Measurements from ENCODE around the gene CCDC77.
"Not testable (repeated sequence)": the region's sequence is repeated elsewhere in the genome, so short reads cannot be mapped to it uniquely, and the experiment has no call there.

Gene CCDC77

DNA sequence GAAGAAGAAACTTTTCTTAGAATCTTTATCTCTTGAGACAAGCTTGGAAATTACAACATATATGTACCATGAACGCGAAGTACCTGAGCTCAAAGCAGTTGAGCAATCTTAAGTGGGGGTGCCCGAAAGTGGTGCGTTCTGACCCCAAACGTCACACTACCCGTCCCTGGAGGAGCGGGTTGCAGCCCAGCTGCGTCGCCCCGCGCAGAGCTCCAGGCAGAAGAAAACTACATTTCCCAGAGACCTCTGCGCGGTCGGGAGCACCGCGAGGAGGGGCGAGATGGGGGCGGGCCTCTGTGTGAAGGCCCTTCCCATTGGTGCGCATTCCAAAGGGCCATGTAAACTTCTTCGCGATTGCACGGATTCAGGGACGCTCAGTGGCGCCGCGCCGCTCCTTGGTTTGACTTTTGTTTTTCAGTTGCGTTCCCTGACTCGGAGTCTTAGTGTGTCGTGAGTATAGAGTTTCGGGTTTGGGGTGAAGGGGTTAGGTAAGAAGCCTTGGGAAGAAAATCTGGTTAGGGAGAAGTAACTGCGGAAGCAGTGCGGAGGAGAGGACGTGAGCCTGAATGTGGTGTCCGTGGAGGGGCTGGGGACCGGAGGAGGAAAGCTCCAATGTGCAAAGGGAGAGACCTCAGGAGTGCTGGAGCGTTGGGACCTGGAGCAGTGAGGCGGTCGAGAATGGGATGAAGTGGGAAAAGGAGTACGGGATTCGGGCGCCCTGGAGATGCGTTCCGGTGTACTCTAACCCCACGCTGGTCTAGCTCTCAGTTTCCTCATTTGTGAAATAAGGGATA, at the start of gene CCDC77:
TSS of gene CCDC77 (plus strand) at position 410 of the 794 bp plus-strand sequence. CDS start 7,740 bp downstream, outside the sequence.
- DNase-seq, result peak; percentile 89

- DNase-seq, result no peak
Measured at GRCh38 chr12:356276-356988, 45.0 kb upstream of the CCDC77 start.

DNA sequence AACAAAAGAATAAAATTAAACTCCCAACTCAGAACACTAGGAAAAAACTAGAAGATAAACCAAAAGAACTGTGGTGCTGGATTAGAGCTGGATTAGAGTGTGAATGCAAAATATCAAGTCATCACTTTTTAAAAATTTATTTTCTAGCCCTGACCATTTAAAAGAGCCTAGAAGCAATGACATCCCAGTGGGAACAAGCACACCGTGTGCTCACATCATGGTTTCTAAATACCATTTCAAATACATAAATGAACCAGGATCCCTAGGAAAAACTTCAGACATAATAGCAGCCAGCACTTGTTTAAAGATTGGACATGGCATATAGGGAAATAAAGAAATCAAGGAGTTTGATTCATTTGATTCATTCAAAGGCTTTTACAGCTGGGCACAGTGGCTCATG, 42.4 kb upstream of the CCDC77 start:
- no peak for DNase-seq

- DNase-seq, result no peak
Measured at GRCh38 chr12:366820-367219, 34.6 kb upstream of the CCDC77 start.

DNA sequence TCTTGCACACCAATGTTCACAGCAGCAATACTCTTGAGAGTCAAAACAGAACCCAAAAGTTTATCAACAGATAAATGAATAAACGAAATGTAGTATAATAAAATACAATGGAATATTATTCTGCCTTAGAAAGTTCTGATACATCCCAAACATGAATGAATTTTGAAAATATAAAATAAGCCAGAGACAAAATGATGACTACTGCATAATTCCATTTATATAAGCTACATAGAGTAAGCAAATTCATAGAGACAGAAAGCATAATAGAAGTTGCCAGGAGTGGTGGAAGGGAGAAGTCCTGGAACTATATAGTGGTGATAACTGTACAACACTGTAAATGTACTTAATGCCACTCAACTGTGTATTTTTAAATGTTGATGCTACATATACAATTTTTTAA, 33.5 kb upstream of the CCDC77 start:
- no peak for DNase-seq

DNA sequence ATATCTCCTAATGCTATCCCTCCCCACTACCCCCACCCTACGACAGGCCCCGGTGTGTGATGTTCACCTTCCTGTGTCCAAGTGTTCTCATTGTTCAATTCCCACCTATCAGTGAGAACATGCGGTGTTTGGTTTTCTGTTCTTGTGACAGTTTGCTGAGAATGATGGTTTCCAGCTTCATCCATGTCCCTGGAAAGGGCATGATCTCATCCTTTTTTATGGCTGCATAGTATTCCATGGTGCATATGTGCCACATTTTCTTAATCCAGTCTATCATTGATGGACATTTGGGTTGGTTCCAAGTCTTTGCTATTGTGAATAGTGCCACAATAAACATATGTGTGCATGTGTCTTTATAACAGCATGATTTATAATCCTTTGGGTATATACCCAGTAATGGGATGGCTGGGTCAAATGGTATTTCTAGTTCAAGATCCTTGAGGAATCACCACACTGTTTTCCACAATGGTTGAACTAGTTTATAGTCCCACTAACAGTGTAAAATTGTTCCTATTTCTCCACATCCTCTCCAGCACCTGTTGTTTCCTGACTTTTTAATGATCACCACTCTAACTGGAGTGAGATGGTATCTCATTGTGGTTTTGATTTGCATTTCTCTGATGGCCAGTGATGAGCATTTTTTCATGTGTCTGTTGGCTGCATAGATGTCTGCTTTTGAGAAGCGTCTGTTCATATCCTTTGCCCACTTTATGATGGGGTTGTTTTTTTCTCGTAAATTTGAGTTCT, 30.5 kb upstream of the CCDC77 start:
- DNase-seq, result not testable (repeated sequence)

- DNase-seq, result no peak
Measured at GRCh38 chr12:386651-387050, 14.8 kb upstream of the CCDC77 start.

GRCh38 chr12:388012-388411, 13.4 kb upstream of the CCDC77 start:
- no peak for DNase-seq

DNA sequence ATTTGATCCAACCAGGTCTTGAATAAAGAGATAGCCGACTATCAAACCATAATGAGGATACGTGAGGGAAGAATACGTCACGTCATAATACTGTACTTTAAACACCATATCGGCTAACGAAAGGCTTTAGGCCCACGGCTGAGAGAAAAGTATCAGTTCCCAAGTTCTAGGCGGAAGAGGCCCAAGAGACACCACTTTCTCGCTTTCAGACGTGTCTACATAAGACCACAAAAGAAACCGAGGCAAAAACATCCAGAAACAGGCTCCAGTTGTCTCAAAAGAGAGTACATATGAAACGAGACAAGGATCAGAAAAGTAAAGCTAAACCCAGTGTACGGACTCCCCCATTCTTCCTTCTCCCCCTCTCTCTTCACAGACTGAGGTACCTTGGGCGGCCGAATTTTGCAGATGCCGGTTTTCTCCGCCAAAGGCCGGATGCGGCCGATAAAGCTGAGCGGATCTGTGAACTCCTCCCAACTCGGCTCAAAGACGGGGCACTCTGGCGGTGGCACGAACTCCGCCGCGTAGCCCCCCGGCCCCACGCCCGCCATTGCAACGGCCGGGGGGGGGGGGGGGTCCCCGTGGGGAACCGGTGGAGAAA, 12.8 kb upstream of the CCDC77 start:
- no peak for DNase-seq

DNA sequence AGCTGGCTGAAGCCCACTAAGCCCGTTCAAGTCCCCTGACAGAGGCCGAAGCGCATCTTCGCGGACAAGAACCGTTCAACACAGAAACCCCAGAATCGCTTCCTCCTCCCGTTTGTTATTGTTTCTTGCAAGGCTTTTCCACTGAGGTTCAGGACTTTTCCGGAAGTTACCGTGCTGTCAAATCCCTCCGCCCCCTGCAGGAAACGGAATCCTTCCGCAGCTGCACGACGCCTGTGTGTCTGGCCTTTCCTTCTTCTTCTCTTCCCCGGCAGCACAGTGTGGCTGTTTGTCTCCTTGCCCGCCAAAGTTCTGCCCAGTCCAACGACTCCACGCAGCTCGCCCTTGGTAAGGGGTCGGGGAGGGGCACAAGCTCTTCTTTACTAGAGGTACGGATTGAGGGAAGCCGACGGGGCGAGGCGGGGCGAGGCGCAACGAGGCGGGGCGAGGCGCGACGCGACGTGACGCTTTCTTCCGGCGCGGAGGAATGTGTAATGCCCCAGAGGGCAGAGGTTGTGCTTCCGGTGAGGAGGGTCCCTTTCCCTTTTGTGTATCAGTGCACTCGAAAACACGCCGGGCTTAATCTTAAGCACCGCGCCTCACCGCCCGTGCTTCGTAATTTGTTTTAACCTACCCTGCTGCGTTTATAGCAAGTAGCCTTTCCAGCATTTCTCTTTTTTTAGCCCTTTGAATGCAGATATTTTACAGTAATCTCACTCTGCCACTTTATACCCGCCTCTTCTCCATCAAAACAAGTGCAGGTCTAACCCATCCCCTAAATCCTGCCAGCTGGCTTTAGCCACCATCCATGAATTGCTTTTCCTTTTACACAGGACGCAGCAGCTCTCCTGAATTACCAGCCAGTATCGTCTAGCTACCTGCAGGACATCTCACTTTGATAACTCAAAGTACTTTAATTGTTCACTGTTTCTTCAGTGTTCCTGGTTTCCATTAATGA, 12.0 kb upstream of the CCDC77 start, which contains the start of gene KDM5A:
TSS of gene KDM5A (minus strand) at position 179 of the 955 bp plus-strand sequence. CDS start 229 bp downstream, outside the sequence.
- DNase-seq, result peak; percentile 86

- no peak for DNase-seq
Measured at GRCh38 chr12:400828-401227, 616 bp upstream of the CCDC77 start.

GRCh38 chr12:402029-402389, 565 bp downstream of the CCDC77 start:
- no peak for DNase-seq

- DNase-seq, result no peak
Measured at GRCh38 chr12:414859-415258, 13.4 kb downstream of the CCDC77 start.

DNA sequence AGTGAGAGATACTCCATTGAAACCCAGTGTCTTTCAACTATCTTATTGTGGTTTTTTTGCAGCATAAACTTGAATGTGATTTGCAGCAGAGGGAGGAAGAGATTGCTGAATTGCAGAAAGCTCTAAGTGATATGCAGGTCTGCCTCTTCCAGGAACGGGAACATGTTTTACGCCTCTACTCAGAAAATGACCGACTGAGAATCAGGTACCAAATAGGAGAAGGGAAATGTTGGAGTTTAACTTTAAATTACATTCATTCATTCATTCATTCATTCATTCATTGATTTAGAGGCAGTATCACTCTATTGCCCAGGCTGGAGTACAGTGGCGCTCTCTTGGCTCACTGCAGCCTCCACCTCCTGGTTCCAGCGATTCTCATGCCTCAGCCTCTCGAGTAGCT, 17.0 kb downstream of the CCDC77 start:
- DNase-seq, result no peak

GRCh38 chr12:422526-422925, 21.1 kb downstream of the CCDC77 start:
- DNase-seq, result no peak

GRCh38 chr12:435737-436136, 34.3 kb downstream of the CCDC77 start:
- DNase-seq, result not testable (repeated sequence)

DNA sequence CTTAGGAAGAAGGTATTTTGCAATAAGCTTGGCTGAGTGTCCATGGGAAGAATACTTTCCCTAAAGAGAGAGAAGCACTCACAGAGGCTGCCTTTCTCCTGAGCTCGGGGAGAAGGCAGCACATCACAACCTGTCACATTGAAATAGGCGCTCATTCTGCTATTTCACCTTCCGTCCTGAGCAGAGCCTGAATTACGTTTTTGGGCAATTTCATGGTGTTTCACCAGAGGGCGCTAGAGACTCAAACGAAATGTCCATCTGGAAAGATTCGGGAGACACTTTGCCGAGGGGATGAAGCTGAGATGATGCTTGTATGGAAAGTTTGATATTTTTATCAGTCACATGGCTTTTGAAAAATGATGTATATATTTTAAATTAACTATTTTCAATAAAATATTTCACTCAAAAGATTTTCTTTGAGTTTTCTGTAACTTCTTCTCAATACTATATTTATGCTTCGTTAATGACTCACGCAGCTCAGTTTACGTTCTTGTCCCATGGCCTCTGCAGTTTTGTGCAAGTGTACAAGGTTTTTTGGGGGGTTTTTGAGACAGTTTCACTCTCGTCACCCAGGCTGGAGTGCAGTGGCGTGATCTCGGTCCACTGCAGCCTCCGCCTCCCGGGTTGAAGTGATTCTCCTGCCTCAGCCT, 40.9 kb downstream of the CCDC77 start:
- no peak for DNase-seq

DNA sequence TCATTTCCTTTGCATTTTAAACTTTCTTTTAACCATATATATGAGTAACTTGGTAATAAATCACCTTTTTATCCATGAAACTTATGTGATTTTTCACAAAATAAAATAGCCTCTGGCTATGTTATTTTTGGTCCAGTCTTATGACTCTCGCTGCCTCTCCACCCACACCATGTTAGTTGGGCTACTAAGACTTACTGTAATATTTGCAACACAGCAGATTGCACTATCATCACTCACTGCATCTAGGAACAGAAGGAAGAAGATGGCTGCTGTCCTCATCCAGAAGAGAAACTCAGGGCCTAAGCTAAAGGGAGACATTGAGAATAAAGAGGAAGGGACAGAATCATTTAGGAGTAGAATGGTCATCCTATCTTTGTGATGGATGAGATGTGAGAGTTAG, 45.7 kb downstream of the CCDC77 start:
- DNase-seq, result no peak

DNA sequence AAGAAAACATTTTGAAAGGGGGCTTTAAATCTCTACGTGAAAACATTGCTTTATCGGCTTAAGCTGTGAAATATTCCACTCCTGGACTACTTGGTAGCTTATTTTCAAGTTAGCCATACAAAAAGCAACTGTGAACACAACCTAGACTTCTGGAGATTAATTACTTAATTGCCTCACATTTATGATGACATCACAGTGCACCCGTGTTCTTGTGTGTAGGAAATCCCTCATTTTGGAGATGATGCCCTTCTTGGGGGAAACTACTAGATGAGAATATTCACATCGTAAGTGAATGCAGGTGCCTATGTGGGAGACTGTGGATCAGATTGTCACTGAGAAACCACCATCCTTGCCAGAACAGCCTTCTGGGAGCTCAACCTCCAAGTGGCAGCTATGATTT, 47.8 kb downstream of the CCDC77 start:
- DNase-seq, result no peak

DNA sequence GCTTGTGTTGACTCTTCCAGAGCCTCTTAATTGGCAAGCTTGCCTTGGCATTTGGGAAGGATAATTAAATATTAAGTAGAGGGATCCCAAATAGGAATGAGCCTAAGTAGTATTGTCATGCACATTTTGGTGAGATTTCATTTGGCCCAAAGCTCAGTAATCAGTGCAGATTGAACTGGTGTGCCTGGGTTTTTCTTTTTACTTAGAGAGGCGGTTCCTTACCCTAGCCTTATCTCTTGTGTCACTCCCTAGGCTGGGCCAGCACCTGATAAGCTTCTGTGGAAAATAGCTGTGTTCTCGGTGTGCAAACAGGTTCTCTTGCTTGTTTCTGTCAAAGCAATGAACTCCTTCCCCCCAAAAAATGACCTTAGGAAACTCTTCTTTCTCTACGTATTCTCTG, 49.0 kb downstream of the CCDC77 start:
- no peak for DNase-seq

DNA sequence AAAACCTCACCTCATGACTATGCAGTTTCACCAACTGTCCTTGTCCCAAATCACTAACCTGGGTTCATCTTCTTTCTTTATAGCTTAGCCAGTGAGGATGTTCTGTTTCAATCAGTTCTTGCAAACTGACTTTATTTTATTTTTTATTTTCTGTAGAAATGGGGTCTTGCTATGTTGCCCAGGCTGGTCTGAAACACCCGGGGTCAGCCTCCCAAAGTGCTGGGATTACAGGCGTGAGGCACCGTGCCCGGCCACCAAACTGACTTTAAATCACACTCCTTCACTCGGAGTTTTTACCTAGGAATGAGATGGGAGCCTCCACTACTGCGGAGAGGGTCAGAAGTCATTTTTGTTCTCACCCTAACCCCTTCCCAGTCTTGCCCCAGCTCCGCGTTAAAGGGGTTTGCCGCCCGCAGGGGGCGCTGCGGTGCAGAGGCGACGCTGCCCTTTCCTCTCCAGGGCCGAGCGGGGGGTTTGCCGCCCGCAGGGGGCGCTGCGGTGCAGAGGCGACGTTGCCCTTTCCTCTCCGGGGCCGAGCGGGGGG, 51.3 kb downstream of the CCDC77 start:
- no peak for DNase-seq

Data from activated CD4-positive, alpha-beta T cell treated with anti-CD3 and anti-CD28 coated beads for 1 hour (primary cell).